Fibroblast of lung (primary cell): ENCODE measurements around the gene DPP10. TPM values are rescaled to one million over a fixed set of nuclear protein-coding genes. Genes with fewer than 3 reads are reported as not detected.

Experiments used
- DNase-seq, 2 donors: peaks; one replicate each; pipeline versions ENCODE4 v3.0.0 to v3.0.0-alpha.2; 2010; ENCODE audit warnings: low read depth in 2 of 2
- H2AFZ ChIP-seq: 2 replicates; pipeline ENCODE4 v1.5.1; 2012; ENCODE audit warnings: low read length, control low read depth, inconsistent platforms
- H3K27ac ChIP-seq: 2 replicates; pipeline ENCODE4 v1.5.1; 2011; ENCODE audit warnings: low read length, control low read depth; ENCODE audit not compliant: insufficient read depth
- H3K27me3 ChIP-seq: 2 replicates; pipeline ENCODE4 v1.5.1; 2011; ENCODE audit warnings: mild to moderate bottlenecking, low read length; ENCODE audit not compliant: control insufficient read depth, insufficient read depth
- H3K36me3 ChIP-seq: 2 replicates; pipeline ENCODE4 v1.5.1; 2011; ENCODE audit warnings: low read length; ENCODE audit not compliant: control insufficient read depth, insufficient read depth
- H3K4me1 ChIP-seq: 2 replicates; pipeline ENCODE4 v1.5.1; 2011; ENCODE audit warnings: low read length; ENCODE audit not compliant: control insufficient read depth, insufficient read depth; ENCODE audit errors: extremely low read depth
- H3K4me2 ChIP-seq: 2 replicates; pipeline ENCODE4 v1.5.1; 2011; ENCODE audit warnings: low read length, control low read depth; ENCODE audit not compliant: insufficient read depth; ENCODE audit errors: extremely low read depth
- H3K4me3 ChIP-seq, 4 experiments: fragments of 200-600 bp in 1 of 4; sonication (generic) in 1 of 4; replicated peaks in 1 of 4; 2 replicates each; pipeline ENCODE4 v1.5.1; 2011 to 2016; ENCODE audit warnings: low read length in 4 of 4, low read depth in 3 of 4, mild to moderate bottlenecking in 3 of 4, control low read depth in 2 of 4, inconsistent platforms in 1 of 4, mixed read lengths in 1 of 4; ENCODE audit not compliant: insufficient read depth in 1 of 4; ENCODE audit errors: control extremely low read depth in 1 of 4
- H3K79me2 ChIP-seq: 2 replicates; pipeline ENCODE4 v1.5.1; 2012; ENCODE audit warnings: mild to moderate bottlenecking, low read length, inconsistent platforms; ENCODE audit not compliant: control insufficient read depth, insufficient read depth
- H3K9ac ChIP-seq: 2 replicates; pipeline ENCODE4 v1.5.1; 2011; ENCODE audit warnings: mild to moderate bottlenecking, low read length, control low read depth; ENCODE audit not compliant: insufficient read depth
- H3K9me3 ChIP-seq: 2 replicates; pipeline ENCODE4 v1.5.1; 2012; ENCODE audit warnings: low read depth, low read length; ENCODE audit not compliant: control insufficient read depth, insufficient read depth
- H4K20me1 ChIP-seq: 2 replicates; pipeline ENCODE4 v1.5.1; 2011; ENCODE audit warnings: low read length; ENCODE audit not compliant: control insufficient read depth, insufficient read depth; ENCODE audit errors: extremely low read depth
- EZH2 ChIP-seq: IDR thresholded peaks from 2 replicates; pipeline ENCODE4 v1.5.1; 2012; ENCODE audit warnings: low read length, control low read depth, mild to moderate bottlenecking; ENCODE audit errors: missing control alignments
- polyA plus RNA-seq, 2 donors: library from polyadenylated mRNA; depleted of rRNA in 1 of 2; stranded (reverse) in 1 of 2; unstranded in 1 of 2; fragments of >200 nt; gene quantifications; 2 replicates each; pipeline ENCODE4 v1.2.1, GENCODE V29; 2011 to 2012; ENCODE audit warnings: missing spikeins in 1 of 2
- total RNA-seq: library from RNA; depleted of rRNA; stranded (reverse); fragments of >200 nt; gene quantifications from 2 replicates; pipeline ENCODE4 v1.2.1, GENCODE V29; 2014
- TF ChIP-seq, protein P1 (sequence below), 2 donors: IDR thresholded peaks in 1 of 2; conservative IDR thresholded peaks in 1 of 2; 1 replicate in 1 of 2; 2 replicates in 1 of 2; pipeline ENCODE4 v1.5.1; 2011 to 2012; ENCODE audit warnings: low read length in 2 of 2, control low read depth in 1 of 2, inconsistent platforms in 1 of 2, low read depth in 1 of 2, mild to moderate bottlenecking in 1 of 2

DPP10 gene
- total and polyA plus RNA-seq, 2 donors (not counting 1 experiment from before 2014, with no cell fraction given), result not detected

DNA sequence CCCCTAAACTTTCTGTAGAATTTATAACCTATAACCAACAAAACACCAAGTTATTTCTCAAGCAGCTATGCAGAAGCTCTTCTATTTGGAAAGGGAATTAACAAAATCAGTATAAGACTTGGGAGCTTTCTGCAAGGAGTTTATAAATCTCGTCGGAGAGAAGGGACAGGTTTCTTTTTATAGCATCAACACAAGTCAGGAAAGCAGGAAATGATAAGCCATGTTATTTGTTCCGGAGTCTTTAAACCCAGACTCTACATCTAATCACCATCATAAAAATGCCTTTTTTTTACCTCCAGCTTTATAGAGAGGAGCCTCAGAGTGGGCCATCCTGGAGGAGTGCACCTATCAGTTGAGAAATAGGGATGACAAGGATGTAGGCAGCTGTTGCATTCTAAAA, 137.1 kb downstream of the DPP10 start:
- Histone ChIP-seq H2AFZ (no peak overlapping the region), H3K4me1 (no peaks in the 10 kb centered on the region), H3K9me3 (no peaks in the 10 kb centered on the region), H4K20me1 (no peaks in the 10 kb centered on the region), H3K79me2 (no peaks in the 10 kb centered on the region), H3K9ac (no peak overlapping the region), H3K36me3 (no peaks in the 10 kb centered on the region), H3K4me2 (no peak overlapping the region), H3K27me3 (no peaks in the 10 kb centered on the region), H3K4me3 (no peak overlapping the region), H3K27ac (no peak overlapping the region)
- DNase-seq, result no peak
- TF ChIP-seq EZH2, result no peak
- TF ChIP-seq, protein P1, sequence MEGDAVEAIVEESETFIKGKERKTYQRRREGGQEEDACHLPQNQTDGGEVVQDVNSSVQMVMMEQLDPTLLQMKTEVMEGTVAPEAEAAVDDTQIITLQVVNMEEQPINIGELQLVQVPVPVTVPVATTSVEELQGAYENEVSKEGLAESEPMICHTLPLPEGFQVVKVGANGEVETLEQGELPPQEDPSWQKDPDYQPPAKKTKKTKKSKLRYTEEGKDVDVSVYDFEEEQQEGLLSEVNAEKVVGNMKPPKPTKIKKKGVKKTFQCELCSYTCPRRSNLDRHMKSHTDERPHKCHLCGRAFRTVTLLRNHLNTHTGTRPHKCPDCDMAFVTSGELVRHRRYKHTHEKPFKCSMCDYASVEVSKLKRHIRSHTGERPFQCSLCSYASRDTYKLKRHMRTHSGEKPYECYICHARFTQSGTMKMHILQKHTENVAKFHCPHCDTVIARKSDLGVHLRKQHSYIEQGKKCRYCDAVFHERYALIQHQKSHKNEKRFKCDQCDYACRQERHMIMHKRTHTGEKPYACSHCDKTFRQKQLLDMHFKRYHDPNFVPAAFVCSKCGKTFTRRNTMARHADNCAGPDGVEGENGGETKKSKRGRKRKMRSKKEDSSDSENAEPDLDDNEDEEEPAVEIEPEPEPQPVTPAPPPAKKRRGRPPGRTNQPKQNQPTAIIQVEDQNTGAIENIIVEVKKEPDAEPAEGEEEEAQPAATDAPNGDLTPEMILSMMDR (conservative IDR thresholded peaks at IDR 0.05 in 1 of 2, IDR thresholded peaks at IDR 0.05 in 1 of 2; ENCODE audit: low read depth in 1 of 2, low read length in 2 of 2), result no peak

DNA sequence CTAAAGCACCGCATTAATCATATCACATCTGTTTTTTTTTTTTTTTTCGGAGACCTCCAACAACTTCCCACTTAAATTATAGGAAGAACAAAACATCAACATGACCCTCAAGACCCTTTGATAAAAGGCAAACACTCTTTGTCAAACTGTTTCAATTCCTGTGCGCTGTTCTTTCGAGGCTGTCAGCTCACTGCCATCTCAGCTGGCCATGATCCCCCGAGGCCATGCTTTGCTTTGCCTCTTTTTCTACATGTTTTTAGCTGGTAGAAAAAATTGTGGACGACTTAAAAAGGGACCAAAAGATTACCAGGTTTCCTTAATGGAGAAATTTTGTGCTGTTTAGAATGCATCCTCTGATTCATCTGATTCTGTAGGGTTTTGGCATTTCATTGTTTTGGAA, 138.2 kb downstream of the DPP10 start:
- Histone ChIP-seq H3K79me2 (no peaks in the 10 kb centered on the region), H4K20me1 (no peaks in the 10 kb centered on the region), H3K9me3 (no peaks in the 10 kb centered on the region), H3K9ac (no peak overlapping the region), H2AFZ (no peak overlapping the region), H3K4me2 (no peak overlapping the region), H3K27me3 (no peaks in the 10 kb centered on the region), H3K4me1 (no peaks in the 10 kb centered on the region), H3K4me3 (no peak overlapping the region), H3K27ac (no peak overlapping the region), H3K36me3 (no peaks in the 10 kb centered on the region)
- no peak for DNase-seq
- no peak for TF ChIP-seq EZH2
- TF ChIP-seq, protein P1 (conservative IDR thresholded peaks at IDR 0.05 in 1 of 2, IDR thresholded peaks at IDR 0.05 in 1 of 2; ENCODE audit: low read depth in 1 of 2, low read length in 2 of 2), result no peak

DNA sequence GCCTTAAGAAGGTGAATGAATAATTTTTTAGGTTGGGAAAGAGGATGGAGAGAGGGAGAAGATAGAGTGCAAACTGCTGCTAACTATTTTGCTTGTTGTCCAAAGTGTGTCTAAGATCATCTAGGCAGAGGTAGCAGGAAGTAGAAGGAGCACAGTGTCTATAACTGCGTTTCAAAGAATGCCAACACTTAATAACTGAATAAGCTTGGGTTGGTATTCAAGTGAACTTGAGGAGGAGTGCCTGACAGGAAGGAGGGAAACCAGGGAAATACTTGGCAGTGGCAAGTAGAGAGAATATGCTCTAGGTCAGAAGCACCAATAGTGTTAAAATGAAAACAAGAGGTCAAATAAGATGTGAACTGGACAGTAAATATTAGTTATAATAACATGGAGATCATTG, 155.9 kb downstream of the DPP10 start:
- H3K4me3 ChIP-seq, result no peak overlapping the region
- H3K79me2 ChIP-seq, result no peaks in the 10 kb centered on the region
- H3K9me3 ChIP-seq, result no peaks in the 10 kb centered on the region
- DNase-seq, result no peak
- no peaks in the 10 kb centered on the region for H3K36me3 ChIP-seq
- TF ChIP-seq EZH2, result no peak
- TF ChIP-seq, protein P1 (conservative IDR thresholded peaks at IDR 0.05 in 1 of 2, IDR thresholded peaks at IDR 0.05 in 1 of 2; ENCODE audit: low read depth in 1 of 2, low read length in 2 of 2), result no peak
- no peak overlapping the region for H3K27ac ChIP-seq
- no peaks in the 10 kb centered on the region for H3K27me3 ChIP-seq
- H3K4me2 ChIP-seq, result no peak overlapping the region
- no peaks in the 10 kb centered on the region for H3K4me1 ChIP-seq
- no peak overlapping the region for H2AFZ ChIP-seq
- H4K20me1 ChIP-seq, result no peaks in the 10 kb centered on the region
- H3K9ac ChIP-seq, result no peak overlapping the region
